ENCODE data around the gene CD99. TPM values are rescaled to one million over a fixed set of nuclear protein-coding genes. Genes with fewer than 3 reads are reported as not detected.

CD99 gene
- total and polyA plus RNA-seq, 4 donors, result 118 to 266 (median 189) TPM

- DNase-seq (no peak), ATAC-seq (ENCODE audit: insufficient read depth, low FRiP score) (no peak)
- Histone ChIP-seq H3K4me1 (ENCODE audit: control insufficient read depth in 5 of 5, insufficient read depth in 5 of 5, low read length in 5 of 5) (peaks cover 0 to 6% (median under 1%) of the 10 kb centered on the region in 5 donors), H3K4me3 (no peak overlapping the region), H3K9ac (ENCODE audit: insufficient read depth in 1 of 2, low read length in 2 of 2) (no peak overlapping the region), H3K27me3 (ENCODE audit: control insufficient read depth in 3 of 3, insufficient read depth in 3 of 3, low read length in 2 of 3) (peaks cover 0 to 10% (median 0%) of the 10 kb centered on the region in 3 donors), H3K27ac (ENCODE audit: low read depth in 1 of 2, low read length in 1 of 2) (no peak overlapping the region), H3K9me3 (ENCODE audit: control insufficient read depth in 4 of 4, insufficient read depth in 3 of 4, low read length in 3 of 4) (no peaks in the 10 kb centered on the region), H3K36me3 (ENCODE audit: control insufficient read depth in 4 of 4, insufficient read depth in 4 of 4, low read length in 4 of 4) (peaks cover 10 to 26% (median 19%) of the 10 kb centered on the region in 4 donors)
- WGBS, 2 donors, result 58 to 83% methylated on average over 6 of the region's 6 CpGs
- TF ChIP-seq, protein P1, sequence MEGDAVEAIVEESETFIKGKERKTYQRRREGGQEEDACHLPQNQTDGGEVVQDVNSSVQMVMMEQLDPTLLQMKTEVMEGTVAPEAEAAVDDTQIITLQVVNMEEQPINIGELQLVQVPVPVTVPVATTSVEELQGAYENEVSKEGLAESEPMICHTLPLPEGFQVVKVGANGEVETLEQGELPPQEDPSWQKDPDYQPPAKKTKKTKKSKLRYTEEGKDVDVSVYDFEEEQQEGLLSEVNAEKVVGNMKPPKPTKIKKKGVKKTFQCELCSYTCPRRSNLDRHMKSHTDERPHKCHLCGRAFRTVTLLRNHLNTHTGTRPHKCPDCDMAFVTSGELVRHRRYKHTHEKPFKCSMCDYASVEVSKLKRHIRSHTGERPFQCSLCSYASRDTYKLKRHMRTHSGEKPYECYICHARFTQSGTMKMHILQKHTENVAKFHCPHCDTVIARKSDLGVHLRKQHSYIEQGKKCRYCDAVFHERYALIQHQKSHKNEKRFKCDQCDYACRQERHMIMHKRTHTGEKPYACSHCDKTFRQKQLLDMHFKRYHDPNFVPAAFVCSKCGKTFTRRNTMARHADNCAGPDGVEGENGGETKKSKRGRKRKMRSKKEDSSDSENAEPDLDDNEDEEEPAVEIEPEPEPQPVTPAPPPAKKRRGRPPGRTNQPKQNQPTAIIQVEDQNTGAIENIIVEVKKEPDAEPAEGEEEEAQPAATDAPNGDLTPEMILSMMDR (IDR thresholded peaks at IDR 0.05; ENCODE audit: control extremely low read depth, extremely low read depth), result no peak
These were observed 23.5 kb downstream of the CD99 start for GRCh38 chrX:2714551-2714950.

GRCh38 chrX:2715066-2715600 lies 24.0 kb downstream of the CD99 start:
- Histone ChIP-seq H3K9ac (ENCODE audit: insufficient read depth in 1 of 2, low read length in 2 of 2) (no peak overlapping the region), H3K27me3 (ENCODE audit: control insufficient read depth in 3 of 3, insufficient read depth in 3 of 3, low read length in 2 of 3) (peaks cover 0 to 9% (median 0%) of the 10 kb centered on the region in 3 donors), H3K4me1 (ENCODE audit: control insufficient read depth in 5 of 5, insufficient read depth in 5 of 5, low read length in 5 of 5) (peaks cover 0 to 2% (median 0%) of the 10 kb centered on the region in 5 donors), H3K27ac (ENCODE audit: low read depth in 1 of 2, low read length in 1 of 2) (no peak overlapping the region), H3K4me3 (no peak overlapping the region), H3K36me3 (ENCODE audit: control insufficient read depth in 4 of 4, insufficient read depth in 4 of 4, low read length in 4 of 4) (peaks cover 10 to 28% (median 20%) of the 10 kb centered on the region in 4 donors), H3K9me3 (ENCODE audit: control insufficient read depth in 4 of 4, insufficient read depth in 3 of 4, low read length in 3 of 4) (no peaks in the 10 kb centered on the region)
- ATAC-seq (ENCODE audit: insufficient read depth, low FRiP score), result no peak
- 88 to 90% methylated on average over 11 of the region's 11 CpGs for WGBS, 2 donors
- no peak for DNase-seq
- TF ChIP-seq, protein P1 (IDR thresholded peaks at IDR 0.05; ENCODE audit: control extremely low read depth, extremely low read depth), result no peak

DNA sequence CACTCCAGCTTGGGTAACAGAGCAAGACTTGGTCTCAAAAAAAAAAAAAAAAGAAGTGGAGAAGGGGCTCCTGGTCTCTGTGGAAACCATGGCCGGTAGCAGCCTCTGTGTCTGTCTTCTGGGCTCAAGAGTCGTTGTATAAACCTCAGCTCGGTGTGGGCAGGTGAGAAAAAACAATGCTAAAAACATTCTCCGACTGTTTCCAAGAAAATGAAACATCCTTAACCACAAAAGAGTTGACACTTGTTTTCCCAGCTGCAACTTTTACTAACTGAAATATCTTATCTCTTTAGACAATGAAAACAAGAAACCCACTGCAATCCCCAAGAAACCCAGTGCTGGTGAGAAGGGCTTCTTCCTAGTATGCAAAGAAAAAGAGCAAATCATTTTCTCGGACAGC lies 26.2 kb downstream of the CD99 start:
- no peak for ATAC-seq (ENCODE audit: insufficient read depth, low FRiP score)
- Histone ChIP-seq H3K9me3 (ENCODE audit: control insufficient read depth in 4 of 4, insufficient read depth in 3 of 4, low read length in 3 of 4) (no peaks in the 10 kb centered on the region), H3K27me3 (ENCODE audit: control insufficient read depth in 3 of 3, insufficient read depth in 3 of 3, low read length in 2 of 3) (peaks cover 0 to 9% (median 0%) of the 10 kb centered on the region in 3 donors), H3K36me3 (ENCODE audit: control insufficient read depth in 4 of 4, insufficient read depth in 4 of 4, low read length in 4 of 4) (peaks cover 10 to 33% (median 25%) of the 10 kb centered on the region in 4 donors), H3K9ac (ENCODE audit: insufficient read depth in 1 of 2, low read length in 2 of 2) (no peak overlapping the region), H3K4me3 (no peak overlapping the region), H3K27ac (ENCODE audit: low read depth in 1 of 2, low read length in 1 of 2) (no peak overlapping the region), H3K4me1 (ENCODE audit: control insufficient read depth in 5 of 5, insufficient read depth in 5 of 5, low read length in 5 of 5) (no peaks in the 10 kb centered on the region)
- TF ChIP-seq, protein P1 (IDR thresholded peaks at IDR 0.05; ENCODE audit: control extremely low read depth, extremely low read depth), result no peak
- 44 to 76% methylated on average over 4 to 5 of the region's 5 CpGs for WGBS, 2 donors
- no peak for DNase-seq

GRCh38 chrX:2718821-2719220 lies 27.7 kb downstream of the CD99 start:
- TF ChIP-seq, protein P1 (IDR thresholded peaks at IDR 0.05; ENCODE audit: control extremely low read depth, extremely low read depth), result no peak
- DNase-seq, result no peak
- no peaks in the 10 kb centered on the region for H3K4me1 ChIP-seq (ENCODE audit: control insufficient read depth in 5 of 5, insufficient read depth in 5 of 5, low read length in 5 of 5)
- ATAC-seq (ENCODE audit: insufficient read depth, low FRiP score), result no peak
- H3K27ac ChIP-seq (ENCODE audit: low read depth in 1 of 2, low read length in 1 of 2), result no peak overlapping the region
- no peak overlapping the region for H3K4me3 ChIP-seq
- peaks cover 16 to 36% (median 30%) of the 10 kb centered on the region in 4 donors for H3K36me3 ChIP-seq (ENCODE audit: control insufficient read depth in 4 of 4, insufficient read depth in 4 of 4, low read length in 4 of 4)
- peaks cover 0 to 2% (median 0%) of the 10 kb centered on the region in 3 donors for H3K27me3 ChIP-seq (ENCODE audit: control insufficient read depth in 3 of 3, insufficient read depth in 3 of 3, low read length in 2 of 3)
- H3K9me3 ChIP-seq (ENCODE audit: control insufficient read depth in 4 of 4, insufficient read depth in 3 of 4, low read length in 3 of 4), result no peaks in the 10 kb centered on the region
- no peak overlapping the region for H3K9ac ChIP-seq (ENCODE audit: insufficient read depth in 1 of 2, low read length in 2 of 2)
- 94 to 95% methylated on average over 2 of the region's 2 CpGs for WGBS, 2 donors

Data from lung (tissue), 12 donors.